Measurements from ENCODE around the gene CHTOP.
"Not testable (repeated sequence)": the region's sequence is repeated elsewhere in the genome, so short reads cannot be mapped to it uniquely, and the experiment has no call there.

The CHTOP gene, protein sequence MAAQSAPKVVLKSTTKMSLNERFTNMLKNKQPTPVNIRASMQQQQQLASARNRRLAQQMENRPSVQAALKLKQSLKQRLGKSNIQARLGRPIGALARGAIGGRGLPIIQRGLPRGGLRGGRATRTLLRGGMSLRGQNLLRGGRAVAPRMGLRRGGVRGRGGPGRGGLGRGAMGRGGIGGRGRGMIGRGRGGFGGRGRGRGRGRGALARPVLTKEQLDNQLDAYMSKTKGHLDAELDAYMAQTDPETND

DNA sequence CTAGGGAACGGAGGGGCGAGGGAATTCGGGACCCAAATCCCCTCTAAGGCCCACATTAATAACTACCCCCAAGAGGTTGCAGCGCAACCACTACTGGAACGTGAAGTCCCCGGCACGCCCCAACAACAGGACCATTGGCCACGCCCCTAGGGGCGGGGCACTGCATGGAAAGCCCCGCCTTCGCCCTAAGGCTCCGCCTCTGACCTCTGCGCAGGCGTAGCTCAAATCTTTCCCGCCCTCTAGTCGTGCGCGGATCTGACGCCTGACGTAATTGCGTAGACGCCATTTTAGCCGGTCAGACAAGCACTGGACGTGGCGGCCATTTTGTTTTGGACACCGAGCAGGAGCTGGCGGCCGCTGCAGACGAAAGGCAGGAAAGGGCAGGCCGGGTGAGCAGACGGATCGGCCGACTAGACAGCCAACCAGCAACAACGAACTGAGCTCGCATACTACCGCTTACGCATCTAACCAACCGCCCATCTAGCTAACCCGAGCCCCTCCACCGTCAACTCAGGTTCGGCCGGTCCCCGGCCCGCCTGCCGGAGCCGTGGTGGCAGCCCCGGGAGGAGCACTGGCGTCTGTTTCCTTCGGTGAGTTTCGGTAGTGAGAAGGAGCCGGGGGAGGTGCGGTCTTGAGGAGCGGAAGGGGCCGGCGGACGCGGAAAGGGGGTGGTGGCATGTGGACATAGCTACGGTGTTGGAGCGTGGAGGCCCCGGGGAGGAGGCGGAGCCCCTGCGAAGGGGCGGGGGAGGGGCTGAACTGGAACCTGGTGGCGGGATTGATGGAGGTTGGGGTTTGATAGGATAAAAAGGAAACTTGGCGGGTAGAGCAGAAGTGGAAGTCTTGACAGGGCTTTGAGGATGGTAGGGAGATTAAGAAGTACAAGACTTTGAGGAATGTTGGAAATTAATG lies at the start of gene CHTOP:
Gene CHTOP (plus strand): TSS at position 313 of the 912 bp plus-strand sequence. CDS start 2,523 bp downstream, outside the sequence.
- Histone ChIP-seq H3K4me1 (ENCODE audit: control insufficient read depth in 1 of 2, insufficient read depth in 2 of 2, low read length in 2 of 2) (peaks cover 42 to 43% of the 10 kb centered on the region in 2 donors), H3K9ac (ENCODE audit: low read depth in 1 of 2, low read length in 2 of 2) (peak within 1 kb of the TSS; percentile 100), H3K36me3 (ENCODE audit: control insufficient read depth in 1 of 2, insufficient read depth in 2 of 2, low read length in 2 of 2) (peaks cover 21 to 29% of the 10 kb centered on the region in 2 donors), H3K9me3 (ENCODE audit: control insufficient read depth in 1 of 2, low read length in 2 of 2) (no peaks in the 10 kb centered on the region), H3K4me3 (ENCODE audit: low read depth in 1 of 2, low read length in 2 of 2) (peak within 1 kb of the TSS; percentile 94 to 98), H3K27ac (ENCODE audit: low read depth, low read length) (peak within 1 kb of the TSS; percentile 100), H3K27me3 (ENCODE audit: control insufficient read depth in 1 of 2, insufficient read depth in 2 of 2, low read length in 2 of 2) (no peaks in the 10 kb centered on the region)

- no peaks in the 10 kb centered on the region for H3K9me3 ChIP-seq (ENCODE audit: control insufficient read depth in 1 of 2, low read length in 2 of 2)
- no peak overlapping the region for H3K27ac ChIP-seq (ENCODE audit: low read depth, low read length)
- no peak overlapping the region for H3K9ac ChIP-seq (ENCODE audit: low read depth in 1 of 2, low read length in 2 of 2)
Observed at GRCh38 chr1:153585006-153585405, 48.9 kb upstream of the CHTOP start.

DNA sequence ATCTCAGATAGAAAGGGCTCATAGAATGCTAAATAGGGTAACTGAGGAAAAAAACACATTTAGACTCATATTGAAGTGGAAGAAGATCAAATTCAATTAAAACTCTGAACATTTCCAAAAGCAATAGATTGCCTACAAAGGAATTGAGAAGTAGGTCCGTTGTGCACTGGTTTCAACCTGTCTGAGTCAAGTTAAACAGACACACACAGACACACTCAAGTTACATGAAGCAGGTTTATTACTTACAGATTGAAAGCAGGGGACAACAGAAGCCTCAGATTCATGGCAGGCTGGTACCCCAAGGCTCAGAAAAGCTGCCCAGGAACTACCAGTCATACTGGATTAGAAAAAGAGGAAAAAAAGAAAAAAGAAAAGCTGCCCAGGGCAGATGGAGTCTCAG lies 47.5 kb upstream of the CHTOP start:
- Histone ChIP-seq H3K36me3 (ENCODE audit: control insufficient read depth in 1 of 2, insufficient read depth in 2 of 2, low read length in 2 of 2) (no peaks in the 10 kb centered on the region), H3K4me3 (ENCODE audit: low read depth in 1 of 2, low read length in 2 of 2) (no peak overlapping the region), H3K4me1 (ENCODE audit: control insufficient read depth in 1 of 2, insufficient read depth in 2 of 2, low read length in 2 of 2) (no peaks in the 10 kb centered on the region), H3K27ac (ENCODE audit: low read depth, low read length) (no peak overlapping the region), H3K9me3 (ENCODE audit: control insufficient read depth in 1 of 2, low read length in 2 of 2) (no peaks in the 10 kb centered on the region), H3K9ac (ENCODE audit: low read depth in 1 of 2, low read length in 2 of 2) (no peak overlapping the region), H3K27me3 (ENCODE audit: control insufficient read depth in 1 of 2, insufficient read depth in 2 of 2, low read length in 2 of 2) (no peaks in the 10 kb centered on the region)

More at GRCh38 chr1:153585006-153585405, 48.9 kb upstream of the CHTOP start:
- Histone ChIP-seq H3K36me3 (ENCODE audit: control insufficient read depth in 1 of 2, insufficient read depth in 2 of 2, low read length in 2 of 2) (no peaks in the 10 kb centered on the region), H3K4me1 (ENCODE audit: control insufficient read depth in 1 of 2, insufficient read depth in 2 of 2, low read length in 2 of 2) (no peaks in the 10 kb centered on the region), H3K4me3 (ENCODE audit: low read depth in 1 of 2, low read length in 2 of 2) (no peak overlapping the region), H3K27me3 (ENCODE audit: control insufficient read depth in 1 of 2, insufficient read depth in 2 of 2, low read length in 2 of 2) (no peaks in the 10 kb centered on the region)

- Histone ChIP-seq H3K9me3 (ENCODE audit: control insufficient read depth in 1 of 2, low read length in 2 of 2) (no peaks in the 10 kb centered on the region), H3K4me3 (ENCODE audit: low read depth in 1 of 2, low read length in 2 of 2) (no peak overlapping the region), H3K27me3 (ENCODE audit: control insufficient read depth in 1 of 2, insufficient read depth in 2 of 2, low read length in 2 of 2) (no peaks in the 10 kb centered on the region), H3K27ac (ENCODE audit: low read depth, low read length) (no peak overlapping the region), H3K36me3 (ENCODE audit: control insufficient read depth in 1 of 2, insufficient read depth in 2 of 2, low read length in 2 of 2) (no peaks in the 10 kb centered on the region), H3K4me1 (ENCODE audit: control insufficient read depth in 1 of 2, insufficient read depth in 2 of 2, low read length in 2 of 2) (no peaks in the 10 kb centered on the region), H3K9ac (ENCODE audit: low read depth in 1 of 2, low read length in 2 of 2) (no peak overlapping the region)
Observed at GRCh38 chr1:153587314-153587713, 46.6 kb upstream of the CHTOP start.

DNA sequence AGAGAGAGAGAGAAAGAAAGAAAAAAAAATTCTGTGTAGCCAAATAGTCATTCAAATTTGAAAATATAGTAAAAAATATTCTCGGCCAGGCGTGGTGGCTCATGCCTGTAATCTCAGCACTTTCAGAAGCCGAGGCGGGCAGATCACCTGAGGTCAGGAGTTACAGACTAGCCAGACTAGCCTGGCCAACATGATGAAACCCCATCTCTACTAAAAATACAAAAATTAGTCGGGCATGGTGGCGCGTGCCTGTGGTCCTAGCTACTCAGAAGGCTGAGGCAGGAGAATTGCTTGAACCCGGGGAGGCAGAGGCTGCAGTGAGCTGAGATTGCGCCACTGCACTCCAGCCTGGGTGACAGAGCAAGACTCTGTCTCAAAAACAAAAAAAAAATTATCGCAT lies 45.8 kb upstream of the CHTOP start:
- not testable (repeated sequence) for H3K36me3 ChIP-seq (ENCODE audit: control insufficient read depth in 1 of 2, insufficient read depth in 2 of 2, low read length in 2 of 2); H3K4me3 ChIP-seq (ENCODE audit: low read depth in 1 of 2, low read length in 2 of 2); H3K27ac ChIP-seq (ENCODE audit: low read depth, low read length); H3K4me1 ChIP-seq (ENCODE audit: control insufficient read depth in 1 of 2, insufficient read depth in 2 of 2, low read length in 2 of 2); H3K9ac ChIP-seq (ENCODE audit: low read depth in 1 of 2, low read length in 2 of 2); H3K27me3 ChIP-seq (ENCODE audit: control insufficient read depth in 1 of 2, insufficient read depth in 2 of 2, low read length in 2 of 2); H3K9me3 ChIP-seq (ENCODE audit: control insufficient read depth in 1 of 2, low read length in 2 of 2)

GRCh38 chr1:153588482-153588881 lies 45.4 kb upstream of the CHTOP start:
- Histone ChIP-seq H3K27me3 (ENCODE audit: control insufficient read depth in 1 of 2, insufficient read depth in 2 of 2, low read length in 2 of 2) (no peaks in the 10 kb centered on the region), H3K36me3 (ENCODE audit: control insufficient read depth in 1 of 2, insufficient read depth in 2 of 2, low read length in 2 of 2) (no peaks in the 10 kb centered on the region), H3K4me1 (ENCODE audit: control insufficient read depth in 1 of 2, insufficient read depth in 2 of 2, low read length in 2 of 2) (no peaks in the 10 kb centered on the region), H3K9ac (ENCODE audit: low read depth in 1 of 2, low read length in 2 of 2) (no peak overlapping the region), H3K4me3 (ENCODE audit: low read depth in 1 of 2, low read length in 2 of 2) (no peak overlapping the region), H3K9me3 (ENCODE audit: control insufficient read depth in 1 of 2, low read length in 2 of 2) (no peaks in the 10 kb centered on the region), H3K27ac (ENCODE audit: low read depth, low read length) (no peak overlapping the region)

DNA sequence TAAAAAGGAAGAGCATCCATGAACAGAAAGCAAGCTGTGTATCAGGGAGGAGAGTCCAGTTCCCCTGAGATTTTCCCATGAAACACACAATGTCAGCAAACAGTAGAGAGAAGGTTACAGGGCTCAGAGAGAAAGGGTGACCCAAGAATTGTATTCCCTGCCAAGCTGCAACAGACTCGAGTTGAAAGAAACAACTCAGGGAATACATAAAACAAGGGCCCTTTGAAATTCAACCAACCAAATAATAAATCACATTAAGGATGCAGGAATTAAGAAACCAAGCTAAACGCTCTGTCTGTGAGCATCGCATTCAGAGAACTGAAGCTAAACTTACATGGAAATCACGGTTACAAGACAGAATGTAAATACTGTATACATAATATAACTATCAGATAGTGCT lies 41.1 kb upstream of the CHTOP start:
- H3K27me3 ChIP-seq (ENCODE audit: control insufficient read depth in 1 of 2, insufficient read depth in 2 of 2, low read length in 2 of 2) = no peaks in the 10 kb centered on the region
- H3K4me1 ChIP-seq (ENCODE audit: control insufficient read depth in 1 of 2, insufficient read depth in 2 of 2, low read length in 2 of 2) = no peaks in the 10 kb centered on the region
- H3K27ac ChIP-seq (ENCODE audit: low read depth, low read length) = no peak overlapping the region
- H3K9ac ChIP-seq (ENCODE audit: low read depth in 1 of 2, low read length in 2 of 2) = no peak overlapping the region
- no peaks in the 10 kb centered on the region for H3K9me3 ChIP-seq (ENCODE audit: control insufficient read depth in 1 of 2, low read length in 2 of 2)
- no peak overlapping the region for H3K4me3 ChIP-seq (ENCODE audit: low read depth in 1 of 2, low read length in 2 of 2)
- H3K36me3 ChIP-seq (ENCODE audit: control insufficient read depth in 1 of 2, insufficient read depth in 2 of 2, low read length in 2 of 2) = no peaks in the 10 kb centered on the region

DNA sequence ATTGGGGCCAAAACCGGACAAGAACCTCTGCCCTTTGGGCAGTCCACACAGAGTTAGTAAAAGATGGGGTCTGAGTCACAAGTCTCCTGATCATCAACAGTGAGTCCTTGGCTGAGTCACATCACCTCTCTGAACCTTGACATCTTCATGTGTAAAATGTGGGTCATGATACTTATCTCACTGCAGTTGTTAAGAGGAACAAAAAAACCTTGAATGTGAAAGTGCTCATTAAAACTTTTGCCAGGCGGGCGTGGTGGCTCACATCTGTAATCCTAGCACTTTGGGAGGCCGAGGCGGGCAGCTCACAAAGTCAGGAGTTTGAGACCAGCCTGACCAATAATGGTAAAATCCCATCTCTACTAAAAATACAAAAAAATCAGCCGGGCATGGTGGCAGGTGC lies 36.7 kb upstream of the CHTOP start:
- Histone ChIP-seq H3K27ac (ENCODE audit: low read depth, low read length) (no peak overlapping the region), H3K9me3 (ENCODE audit: control insufficient read depth in 1 of 2, low read length in 2 of 2) (no peaks in the 10 kb centered on the region), H3K27me3 (ENCODE audit: control insufficient read depth in 1 of 2, insufficient read depth in 2 of 2, low read length in 2 of 2) (no peaks in the 10 kb centered on the region), H3K9ac (ENCODE audit: low read depth in 1 of 2, low read length in 2 of 2) (no peak overlapping the region), H3K4me3 (ENCODE audit: low read depth in 1 of 2, low read length in 2 of 2) (no peak overlapping the region), H3K4me1 (ENCODE audit: control insufficient read depth in 1 of 2, insufficient read depth in 2 of 2, low read length in 2 of 2) (peaks cover 0 to 4% of the 10 kb centered on the region in 2 donors), H3K36me3 (ENCODE audit: control insufficient read depth in 1 of 2, insufficient read depth in 2 of 2, low read length in 2 of 2) (no peaks in the 10 kb centered on the region)

GRCh38 chr1:153598309-153599172 lies 35.3 kb upstream of the CHTOP start:
- Histone ChIP-seq H3K9me3 (ENCODE audit: control insufficient read depth in 1 of 2, low read length in 2 of 2) (no peaks in the 10 kb centered on the region), H3K27me3 (ENCODE audit: control insufficient read depth in 1 of 2, insufficient read depth in 2 of 2, low read length in 2 of 2) (no peaks in the 10 kb centered on the region), H3K27ac (ENCODE audit: low read depth, low read length) (no peak overlapping the region), H3K4me3 (ENCODE audit: low read depth in 1 of 2, low read length in 2 of 2) (no peak overlapping the region), H3K9ac (ENCODE audit: low read depth in 1 of 2, low read length in 2 of 2) (peak overlapping the region in 1 of 2 donors; percentile 39), H3K36me3 (ENCODE audit: control insufficient read depth in 1 of 2, insufficient read depth in 2 of 2, low read length in 2 of 2) (no peaks in the 10 kb centered on the region), H3K4me1 (ENCODE audit: control insufficient read depth in 1 of 2, insufficient read depth in 2 of 2, low read length in 2 of 2) (peaks cover 0 to 4% of the 10 kb centered on the region in 2 donors)

Measured in duodenal mucosa (tissue), 2 donors.